Fibroblast of skin of scalp (primary cell): ENCODE measurements around the gene ZNF8.
"Not testable (repeated sequence)": the region's sequence is repeated elsewhere in the genome, so short reads cannot be mapped to it uniquely, and the experiment has no call there.

ENCODE experiments used
- DNase-seq: peaks from one replicate; pipeline ENCODE4 v3.0.0-alpha.2; 2013

Gene ZNF8

DNA sequence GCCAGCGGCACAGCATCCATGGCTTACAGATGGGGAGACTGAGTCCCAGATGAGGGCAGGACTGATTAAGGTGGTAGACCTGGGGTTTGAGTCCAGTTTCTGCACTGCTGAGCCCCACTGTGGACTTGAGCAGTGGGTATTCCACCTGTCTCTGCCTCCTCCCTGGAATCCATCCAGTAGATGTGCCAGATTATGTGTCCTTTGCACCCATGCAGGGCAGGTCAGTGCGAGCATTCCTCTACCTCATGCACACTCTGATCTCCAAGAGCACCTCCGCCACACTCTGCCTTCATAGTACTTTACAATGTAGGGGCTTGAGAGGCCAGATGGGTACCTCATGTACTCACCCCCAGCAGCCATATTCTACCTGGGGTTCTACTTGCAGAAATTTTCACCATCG lies 58.1 kb downstream of the ZNF8 start:
- DNase-seq = no peak

- DNase-seq = no peak
Observed at GRCh38 chr19:58338336-58338735, 59.6 kb downstream of the ZNF8 start.

DNA sequence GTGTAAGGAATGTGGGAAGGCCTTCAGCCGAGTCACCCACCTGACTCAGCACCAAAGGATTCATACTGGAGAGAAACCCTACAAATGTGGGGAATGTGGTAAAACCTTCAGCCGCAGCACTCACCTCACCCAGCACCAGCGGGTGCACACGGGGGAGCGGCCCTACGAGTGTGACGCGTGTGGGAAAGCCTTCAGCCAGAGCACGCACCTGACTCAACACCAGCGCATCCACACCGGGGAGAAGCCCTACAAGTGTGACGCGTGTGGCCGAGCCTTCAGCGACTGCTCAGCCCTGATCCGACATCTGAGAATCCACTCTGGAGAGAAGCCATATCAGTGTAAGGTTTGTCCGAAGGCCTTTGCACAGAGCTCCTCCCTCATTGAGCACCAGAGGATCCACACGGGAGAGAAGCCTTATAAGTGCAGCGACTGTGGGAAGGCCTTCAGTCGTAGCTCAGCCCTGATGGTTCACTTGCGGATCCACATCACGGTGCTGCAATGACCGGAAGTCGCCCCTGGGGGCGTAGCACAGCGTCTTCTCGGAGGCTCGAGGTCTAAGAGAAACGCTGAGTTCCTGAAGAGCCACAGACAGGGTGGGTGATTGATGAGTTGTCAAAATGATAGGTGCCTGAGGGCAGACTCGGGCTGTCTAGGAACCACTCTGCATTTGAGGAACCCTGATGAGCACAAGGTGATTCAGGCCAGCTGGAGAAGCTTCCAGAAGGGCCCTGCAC lies 60.2 kb downstream of the ZNF8 start:
- no peak for DNase-seq

DNA sequence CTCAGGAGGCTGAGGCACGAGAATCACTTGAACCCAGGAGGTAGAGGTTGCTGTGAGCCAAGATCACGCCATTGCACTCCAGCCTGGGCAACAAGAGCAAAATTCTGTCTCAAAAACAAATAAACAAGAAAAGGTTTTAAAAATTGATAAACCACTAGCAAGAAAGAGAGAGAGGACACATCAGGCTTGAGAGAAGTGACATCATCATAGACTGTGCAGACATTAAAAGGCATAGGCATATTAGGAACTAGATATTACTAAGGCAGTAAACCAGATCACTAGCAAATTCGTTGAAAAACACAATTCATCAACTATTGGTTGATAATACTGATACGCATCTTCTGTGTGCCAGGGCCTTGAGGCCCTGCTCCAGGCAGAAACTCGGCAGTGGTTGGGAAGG lies 66.8 kb downstream of the ZNF8 start:
- DNase-seq = no peak

DNA sequence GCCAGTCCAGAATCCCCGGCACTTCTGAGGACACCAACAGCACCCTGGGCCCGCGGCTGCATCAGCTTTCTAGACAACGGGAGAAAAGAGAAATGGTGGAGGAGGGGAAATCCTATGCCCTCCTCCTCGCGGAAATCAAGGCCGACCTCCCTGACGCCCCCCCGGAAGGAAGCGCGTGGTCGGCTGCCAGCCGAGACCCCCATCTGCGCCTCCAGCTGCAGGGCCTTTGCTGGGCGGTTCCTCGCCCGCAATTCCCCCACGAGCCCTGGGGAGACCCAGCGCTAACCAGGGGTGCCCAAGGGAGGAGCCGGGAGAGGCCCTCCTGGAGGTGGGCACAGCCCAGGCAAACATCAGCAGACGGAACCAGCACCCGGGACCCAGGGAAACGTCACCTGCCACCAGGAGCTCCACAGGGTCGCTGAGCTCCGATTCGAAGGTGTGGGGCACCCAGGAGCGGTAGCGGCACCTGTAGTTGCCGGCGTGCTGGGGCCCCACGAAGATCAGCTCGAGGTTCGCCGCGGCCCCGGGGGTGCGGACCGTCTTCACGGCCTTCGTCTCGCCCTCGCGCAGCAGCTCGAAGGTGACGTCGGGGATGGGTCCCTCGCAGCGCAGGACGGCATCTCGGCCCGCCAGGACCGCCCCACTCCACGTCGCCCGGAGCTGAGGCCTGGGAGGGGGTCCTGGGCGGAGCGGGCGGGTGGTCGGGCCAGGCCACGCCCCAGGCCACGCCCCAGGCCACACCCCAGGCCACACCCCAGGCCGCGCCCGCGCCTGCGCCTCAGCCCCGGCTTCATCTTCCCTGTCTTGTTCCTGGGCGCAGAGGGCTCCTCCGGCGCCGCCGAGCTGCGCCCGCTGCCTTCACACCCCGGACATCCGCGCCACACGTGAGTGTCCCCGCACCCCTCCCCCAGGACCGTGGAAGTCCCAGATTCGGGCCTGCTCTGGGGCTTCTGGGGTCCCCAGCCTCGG lies 68.5 kb downstream of the ZNF8 start:
- peak; percentile 82 for DNase-seq

DNA sequence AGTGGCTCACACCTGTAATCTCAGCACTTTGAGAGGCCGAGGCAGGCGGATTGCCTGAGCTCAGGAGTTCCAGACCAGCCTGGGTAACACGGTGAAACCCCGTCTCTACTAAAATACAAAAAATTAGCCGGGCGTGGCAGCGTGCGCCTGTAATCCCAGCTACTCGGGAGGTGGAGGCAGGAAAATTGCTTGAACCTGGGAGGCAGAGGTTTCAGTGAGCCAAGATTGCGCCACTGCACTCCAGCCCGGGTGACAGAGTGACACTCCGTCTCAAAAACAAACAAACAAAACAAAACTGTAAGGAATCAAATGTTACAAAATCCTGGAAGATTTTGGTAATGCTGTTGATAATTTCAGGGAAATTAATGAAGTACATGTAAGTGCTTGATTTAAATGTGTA lies 69.3 kb downstream of the ZNF8 start:
- DNase-seq = not testable (repeated sequence)

- DNase-seq = no peak
Observed at GRCh38 chr19:58349590-58349989, 70.8 kb downstream of the ZNF8 start.

DNA sequence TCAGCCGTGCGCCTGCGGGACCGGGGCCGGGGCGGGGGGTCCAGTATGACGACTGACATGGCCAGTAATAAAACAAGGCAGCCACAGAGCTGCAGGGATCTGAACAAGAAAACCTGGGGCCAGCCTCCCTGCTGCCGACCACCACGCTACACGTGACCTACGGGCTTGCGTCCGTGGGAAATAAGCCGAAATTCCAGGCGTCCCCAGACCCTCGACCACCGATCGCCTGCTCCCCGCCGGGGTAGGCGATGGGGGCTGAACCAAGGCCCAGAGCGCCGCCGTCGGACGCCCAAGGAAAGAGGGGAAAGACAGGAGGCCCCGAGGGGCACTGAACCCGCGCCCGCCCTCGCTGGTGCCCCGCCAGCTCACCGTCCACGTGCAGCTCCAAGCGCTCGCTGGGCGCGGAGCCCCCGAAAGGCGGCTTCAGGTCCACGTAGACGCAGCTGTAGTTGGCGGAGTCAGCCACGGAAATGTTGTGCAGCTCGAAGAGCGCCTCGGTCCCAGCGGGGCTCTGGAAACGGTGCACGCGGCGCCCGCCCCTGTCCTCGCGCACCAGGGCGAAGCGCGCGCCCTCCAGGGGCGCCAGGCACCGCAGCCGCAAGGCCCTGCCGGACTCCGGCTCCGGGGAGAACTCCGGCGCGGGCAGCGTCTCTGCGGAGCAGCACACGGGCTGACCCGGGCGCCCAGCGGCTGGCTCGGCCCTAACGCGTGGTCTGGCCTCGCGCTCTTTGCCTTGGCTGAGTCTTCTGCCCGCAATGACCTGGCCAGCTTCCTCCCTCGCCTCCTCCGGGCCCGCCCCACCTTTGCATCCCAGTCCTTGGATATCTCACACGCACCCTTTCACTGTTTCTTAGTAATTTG lies 71.5 kb downstream of the ZNF8 start:
- no peak for DNase-seq

- DNase-seq = no peak
Observed at GRCh38 chr19:58350871-58351557, 72.3 kb downstream of the ZNF8 start.

DNA sequence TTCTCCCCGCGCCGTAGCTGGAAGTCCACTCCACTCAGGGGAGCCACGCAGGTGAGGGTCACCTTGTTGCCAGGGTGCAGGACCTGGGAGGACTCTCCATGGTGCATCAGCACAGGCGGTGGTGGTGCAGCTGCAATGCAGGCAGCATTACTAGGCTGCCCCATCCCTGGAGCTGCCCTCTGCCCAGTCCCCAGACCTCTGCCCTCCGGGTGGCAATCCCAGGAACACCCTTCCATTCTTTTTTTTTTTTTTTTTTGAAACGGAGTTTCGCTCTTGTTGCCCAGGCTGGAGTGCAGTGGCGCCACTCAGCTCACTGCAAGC lies 72.8 kb downstream of the ZNF8 start:
- no peak for DNase-seq

DNA sequence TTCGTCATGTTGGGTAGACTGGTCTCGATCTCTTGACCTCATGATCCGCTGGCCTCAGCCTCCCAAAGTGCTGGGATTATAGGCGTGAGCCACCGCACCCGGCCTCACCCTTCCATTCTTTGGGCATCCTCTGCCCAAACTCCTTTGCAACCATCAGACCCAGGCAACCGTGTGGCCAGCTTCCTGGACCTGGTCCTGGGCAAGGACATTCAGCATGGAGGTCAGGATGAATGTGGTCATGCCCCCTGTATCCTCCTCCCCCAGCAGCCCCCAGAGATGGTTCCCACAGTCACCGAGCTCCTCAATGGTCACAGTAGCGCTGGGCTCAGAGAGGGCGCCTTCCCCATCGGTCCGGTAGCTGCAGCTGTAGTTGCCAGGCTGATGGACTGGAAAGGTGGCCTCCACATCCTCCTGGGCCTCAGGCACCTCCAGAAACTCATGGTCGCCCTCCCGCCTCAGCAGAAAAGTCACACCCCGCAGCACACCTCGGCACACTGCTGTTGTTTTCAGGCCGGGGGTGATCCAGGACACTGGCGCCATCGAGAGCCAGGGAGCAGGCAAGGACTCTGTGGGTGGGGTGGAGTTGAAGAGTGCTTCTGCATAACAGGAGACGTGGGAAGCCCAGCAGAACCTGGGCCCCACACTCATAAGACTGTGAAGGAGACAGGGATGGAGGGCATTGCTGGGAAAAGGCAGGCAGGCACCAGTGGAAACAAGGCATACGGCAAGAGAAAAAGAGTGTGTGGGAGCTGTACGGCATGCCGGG lies 73.4 kb downstream of the ZNF8 start:
- DNase-seq = no peak
